ENCODE results near the gene TRIB2.

Gene TRIB2

DNA sequence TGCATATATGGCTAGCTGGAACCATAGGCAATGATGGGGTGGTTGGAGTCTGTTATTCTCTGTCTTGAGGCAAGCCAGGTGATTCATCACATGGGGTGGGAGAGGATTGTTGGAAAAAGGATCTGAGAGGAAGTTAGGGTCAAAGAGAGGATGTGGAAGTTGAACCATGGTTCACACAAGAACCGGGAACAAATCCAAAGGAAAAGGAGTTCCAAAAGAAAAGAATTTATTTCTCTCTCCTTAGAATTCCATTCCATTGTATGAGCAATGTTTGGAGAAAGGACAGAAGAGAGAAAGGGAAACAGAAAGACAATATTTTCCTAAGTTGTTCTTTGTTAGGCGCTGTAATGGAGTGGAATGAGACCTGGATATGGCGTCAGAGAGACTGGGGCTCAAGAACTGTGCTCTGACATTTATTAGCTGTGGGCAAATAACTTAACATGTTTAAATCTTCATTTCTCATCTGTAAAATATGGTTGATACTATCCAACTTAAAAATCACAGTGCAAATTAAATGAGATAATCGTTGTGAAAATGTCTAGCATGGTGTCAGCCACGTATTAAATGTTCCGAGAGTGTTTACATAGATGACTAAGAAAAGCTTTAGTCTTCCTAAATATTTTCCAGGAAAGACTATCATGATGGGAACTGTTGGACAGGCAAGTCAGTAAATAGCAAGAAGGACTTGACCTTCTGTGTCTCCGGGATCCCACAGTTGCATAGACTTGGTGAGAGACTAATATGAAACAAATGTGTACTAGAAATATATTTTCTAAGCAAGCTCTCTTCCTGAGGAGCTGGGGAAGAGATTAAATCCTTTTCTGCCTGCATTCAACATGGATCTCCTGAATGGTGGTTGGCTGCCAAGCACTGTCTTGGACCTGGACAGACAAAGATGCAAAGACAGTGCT lies 71.4 kb downstream of the TRIB2 start:
- CTCF ChIA-PET = interaction anchor here (0.9 kb wide), 1 partner anchor 9 kb away, joined by 4 read pairs; no protein-coding TSS in a partner anchor
- no peaks in the 10 kb centered on the region for H3K36me3 ChIP-seq (ENCODE audit: control insufficient read depth in 4 of 4, insufficient read depth in 4 of 4, low read length in 3 of 4)
- peaks cover 0 to 2% (median 0%) of the 10 kb centered on the region in 5 experiments for H3K9me3 ChIP-seq (ENCODE audit: control extremely low read depth in 1 of 5, control insufficient read depth in 4 of 5, insufficient read depth in 2 of 5, low read depth in 1 of 5, low read length in 4 of 5)
- DNase-seq = no peak
- POLR2A ChIA-PET = no interaction called here
- peaks cover 0 to 1% (median 0%) of the 10 kb centered on the region in 5 experiments for H3K27me3 ChIP-seq (replicated peaks in 2 of 5; ENCODE audit: control insufficient read depth in 4 of 5, insufficient read depth in 5 of 5, low read length in 4 of 5)
- H3K27ac ChIP-seq (ENCODE audit: insufficient read depth in 1 of 2, low read depth in 1 of 2, low read length in 2 of 2, poor library complexity in 1 of 2, severe bottlenecking in 2 of 2) = no peak overlapping the region
- H3K4me1 ChIP-seq (ENCODE audit: control extremely low read depth in 1 of 4, control insufficient read depth in 4 of 4, insufficient read depth in 4 of 4, low read length in 3 of 4) = no peaks in the 10 kb centered on the region
- H3K4me3 ChIP-seq (ENCODE audit: control insufficient read depth in 1 of 7, extremely low read depth in 1 of 7, insufficient read depth in 4 of 7, low read depth in 2 of 7, low read length in 6 of 7) = no peak overlapping the region
- 97% methylated on average over 5 of the region's 7 CpGs for WGBS (ENCODE audit: insufficient coverage)

DNA sequence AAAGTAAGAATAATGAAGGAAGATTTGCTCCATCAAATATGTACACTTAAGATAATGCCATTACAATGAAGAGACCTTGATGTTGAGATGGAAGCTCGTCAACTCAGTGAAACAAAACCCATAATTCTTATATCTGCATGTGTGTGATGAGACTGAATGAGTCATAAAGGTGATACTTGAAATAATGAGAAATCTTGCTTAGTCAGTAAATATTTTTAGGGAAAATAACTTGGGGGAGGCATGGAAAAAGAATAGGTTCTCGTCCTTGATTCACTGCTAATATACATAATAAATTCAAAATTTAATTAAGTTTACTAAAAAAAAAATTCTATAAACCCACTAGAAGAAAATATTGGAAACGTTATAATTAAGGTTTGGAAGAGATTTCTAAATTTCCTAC lies 75.2 kb downstream of the TRIB2 start:
- no CpG with 5 or more reads among the region's 3 CpGs for WGBS (ENCODE audit: insufficient coverage)
- H3K4me1 ChIP-seq (ENCODE audit: control extremely low read depth in 1 of 4, control insufficient read depth in 4 of 4, insufficient read depth in 4 of 4, low read length in 3 of 4) = no peaks in the 10 kb centered on the region
- DNase-seq = no peak
- H3K27me3 ChIP-seq (replicated peaks in 2 of 5; ENCODE audit: control insufficient read depth in 4 of 5, insufficient read depth in 5 of 5, low read length in 4 of 5) = peaks cover 0 to 1% (median 0%) of the 10 kb centered on the region in 5 experiments
- POLR2A ChIA-PET = no interaction called here
- H3K27ac ChIP-seq (ENCODE audit: insufficient read depth in 1 of 2, low read depth in 1 of 2, low read length in 2 of 2, poor library complexity in 1 of 2, severe bottlenecking in 2 of 2) = no peak overlapping the region
- no peak overlapping the region for H3K4me3 ChIP-seq (ENCODE audit: control insufficient read depth in 1 of 7, extremely low read depth in 1 of 7, insufficient read depth in 4 of 7, low read depth in 2 of 7, low read length in 6 of 7)
- H3K36me3 ChIP-seq (ENCODE audit: control insufficient read depth in 4 of 4, insufficient read depth in 4 of 4, low read length in 3 of 4) = no peaks in the 10 kb centered on the region
- H3K9me3 ChIP-seq (ENCODE audit: control extremely low read depth in 1 of 5, control insufficient read depth in 4 of 5, insufficient read depth in 2 of 5, low read depth in 1 of 5, low read length in 4 of 5) = peaks cover 0 to 2% (median 0%) of the 10 kb centered on the region in 5 experiments
- CTCF ChIA-PET = interaction anchor here (1.3 to 1.6 kb wide), 2 partner anchors 9 to 17 kb away, joined by 3 read pairs; no protein-coding TSS in a partner anchor
